Measurements from ENCODE around the gene DOK5. TPM values are rescaled to one million over a fixed set of nuclear protein-coding genes. Genes with fewer than 3 reads are reported as not detected.

Gene DOK5
- total RNA-seq, 2 donors from 2014 or later = 4.6 to 6.7 TPM

- H3K4me3 Mint-ChIP-seq = no peak overlapping the region
- Histone ChIP-seq H3K27ac (ENCODE audit: low read depth, low read length) (no peak overlapping the region), H3K4me1 (ENCODE audit: control insufficient read depth, insufficient read depth, low read length) (no peaks in the 10 kb centered on the region)
Observed at GRCh38 chr20:54611708-54612412, 136.5 kb downstream of the DOK5 start.

GRCh38 chr20:54618412-54618811 lies 143.0 kb downstream of the DOK5 start:
- 88 to 94% methylated on average over 5 to 6 of the region's 6 CpGs for WGBS, 2 experiments (ENCODE audit: insufficient coverage in 1 of 2, insufficient read length in 1 of 2)

More at GRCh38 chr20:54611708-54612412, 136.5 kb downstream of the DOK5 start:
- Histone ChIP-seq H3K36me3 (ENCODE audit: control insufficient read depth, insufficient read depth, low read length) (no peaks in the 10 kb centered on the region), H3K9me3 (ENCODE audit: control insufficient read depth, low read length) (no peaks in the 10 kb centered on the region), H3K4me3 (ENCODE audit: low read length) (no peak overlapping the region), H3K27me3 (ENCODE audit: control insufficient read depth, insufficient read depth, low read length, poor library complexity, severe bottlenecking) (no peaks in the 10 kb centered on the region), H3K9ac (ENCODE audit: extremely low read depth, low read length, poor library complexity, severe bottlenecking) (no peak overlapping the region)
- 89 to 90% methylated on average over 9 to 10 of the region's 10 CpGs for WGBS, 2 experiments (ENCODE audit: insufficient coverage in 1 of 2, insufficient read length in 1 of 2)
- TF ChIP-seq CTCF (conservative IDR thresholded peaks at IDR 0.05) = no peak
- H3K36me3 Mint-ChIP-seq (ENCODE audit: low read depth) = peaks cover 1% of the 10 kb centered on the region
- H3K9me3 Mint-ChIP-seq = no peaks in the 10 kb centered on the region
- H3K27ac Mint-ChIP-seq = no peak overlapping the region
- no peak for DNase-seq
- H3K27me3 Mint-ChIP-seq (ENCODE audit: insufficient read depth) = no peaks in the 10 kb centered on the region
- H3K4me1 Mint-ChIP-seq = no peaks in the 10 kb centered on the region

DNA sequence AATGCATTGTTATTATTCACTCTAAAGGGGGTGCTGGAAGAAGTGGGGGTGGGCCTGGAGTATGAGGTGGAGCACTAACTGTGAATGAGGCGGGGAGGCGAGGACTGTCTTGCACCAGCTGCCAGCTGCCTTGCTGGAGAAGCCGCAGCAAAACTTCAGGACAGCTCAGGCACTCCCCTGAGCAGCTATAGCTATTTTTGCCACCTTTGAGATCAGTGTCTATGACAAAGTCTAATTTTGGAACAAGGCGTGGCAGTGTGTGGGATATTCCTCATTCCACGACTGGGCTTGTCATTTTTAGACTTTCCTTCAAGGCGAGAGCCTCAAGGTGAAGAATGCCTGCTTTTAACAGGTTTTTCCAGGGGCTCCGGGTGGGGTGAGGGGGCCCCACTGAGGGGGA lies 143.8 kb downstream of the DOK5 start:
- H3K4me1 ChIP-seq (ENCODE audit: control insufficient read depth, insufficient read depth, low read length) = no peaks in the 10 kb centered on the region
- no peak for TF ChIP-seq CTCF (conservative IDR thresholded peaks at IDR 0.05)
- H3K27me3 ChIP-seq (ENCODE audit: control insufficient read depth, insufficient read depth, low read length, poor library complexity, severe bottlenecking) = no peaks in the 10 kb centered on the region
- DNase-seq = no peak
- H3K4me3 Mint-ChIP-seq = no peak overlapping the region
- H3K36me3 ChIP-seq (ENCODE audit: control insufficient read depth, insufficient read depth, low read length) = no peaks in the 10 kb centered on the region
- WGBS, 2 experiments (ENCODE audit: insufficient coverage in 1 of 2, insufficient read length in 1 of 2) = 89 to 91% methylated on average over 5 to 7 of the region's 7 CpGs
- H3K9ac ChIP-seq (ENCODE audit: extremely low read depth, low read length, poor library complexity, severe bottlenecking) = no peak overlapping the region
- no peak overlapping the region for H3K27ac ChIP-seq (ENCODE audit: low read depth, low read length)
- peaks cover 3% of the 10 kb centered on the region for H3K9me3 Mint-ChIP-seq
- H3K36me3 Mint-ChIP-seq (ENCODE audit: low read depth) = peaks cover 1% of the 10 kb centered on the region
- no peaks in the 10 kb centered on the region for H3K9me3 ChIP-seq (ENCODE audit: control insufficient read depth, low read length)
- no peak overlapping the region for H3K4me3 ChIP-seq (ENCODE audit: low read length)
- H3K4me1 Mint-ChIP-seq = peaks cover under 1% of the 10 kb centered on the region
- H3K27me3 Mint-ChIP-seq (ENCODE audit: insufficient read depth) = no peaks in the 10 kb centered on the region
- H3K27ac Mint-ChIP-seq = no peak overlapping the region

More at GRCh38 chr20:54618412-54618811, 143.0 kb downstream of the DOK5 start:
- Mint-ChIP-seq H3K4me3 (no peak overlapping the region), H3K9me3 (peaks cover 3% of the 10 kb centered on the region), H3K27ac (no peak overlapping the region), H3K36me3 (ENCODE audit: low read depth) (peaks cover 1% of the 10 kb centered on the region), H3K4me1 (no peaks in the 10 kb centered on the region), H3K27me3 (ENCODE audit: insufficient read depth) (no peaks in the 10 kb centered on the region)
- Histone ChIP-seq H3K9ac (ENCODE audit: extremely low read depth, low read length, poor library complexity, severe bottlenecking) (no peak overlapping the region), H3K36me3 (ENCODE audit: control insufficient read depth, insufficient read depth, low read length) (no peaks in the 10 kb centered on the region), H3K27me3 (ENCODE audit: control insufficient read depth, insufficient read depth, low read length, poor library complexity, severe bottlenecking) (no peaks in the 10 kb centered on the region), H3K4me1 (ENCODE audit: control insufficient read depth, insufficient read depth, low read length) (no peaks in the 10 kb centered on the region), H3K4me3 (ENCODE audit: low read length) (no peak overlapping the region), H3K9me3 (ENCODE audit: control insufficient read depth, low read length) (no peaks in the 10 kb centered on the region), H3K27ac (ENCODE audit: low read depth, low read length) (no peak overlapping the region)
- no peak for TF ChIP-seq CTCF (conservative IDR thresholded peaks at IDR 0.05)
- no peak for DNase-seq

Measured in endodermal cell (in vitro differentiated cells).